Activated CD4-positive, alpha-beta T cell treated with anti-CD3 and anti-CD28 coated beads for 1 hour (primary cell): ENCODE data around the gene CCDC50.

Experiments used
- DNase-seq: peaks from one replicate; pipeline ENCODE4 v3.0.0-alpha.2; 2020

CCDC50 gene

GRCh38 chr3:191321019-191321767 is 8.0 kb upstream of the CCDC50 start:
- DNase-seq, result no peak

- DNase-seq, result no peak
Observed at GRCh38 chr3:191324936-191325335, 4.3 kb upstream of the CCDC50 start.

GRCh38 chr3:191327526-191327925 is 1.7 kb upstream of the CCDC50 start:
- no peak for DNase-seq

GRCh38 chr3:191328383-191328961 is 722 bp upstream of the CCDC50 start:
- DNase-seq, result no peak

GRCh38 chr3:191329654-191330529 is 698 bp downstream of the CCDC50 start, which contains the start of gene UTS2B:
Gene UTS2B (minus strand): TSS chr3:191330526. CDS start chr3:191282189, 48,337 bp downstream.
- DNase-seq, result no peak

GRCh38 chr3:191330530-191331048 is 1.4 kb downstream of the CCDC50 start:
- DNase-seq, result no peak

GRCh38 chr3:191331388-191331787 is 2.2 kb downstream of the CCDC50 start:
- no peak for DNase-seq

- DNase-seq, result no peak
Observed at GRCh38 chr3:191333298-191333880, 4.2 kb downstream of the CCDC50 start.

- no peak for DNase-seq
Observed at GRCh38 chr3:191334346-191334893, 5.2 kb downstream of the CCDC50 start.

GRCh38 chr3:191336833-191337232 is 7.6 kb downstream of the CCDC50 start:
- DNase-seq, result no peak

- no peak for DNase-seq
Observed at GRCh38 chr3:191338177-191338488, 8.9 kb downstream of the CCDC50 start.

- no peak for DNase-seq
Observed at GRCh38 chr3:191339316-191339917, 10.2 kb downstream of the CCDC50 start.

GRCh38 chr3:191340351-191340750 is 11.2 kb downstream of the CCDC50 start:
- no peak for DNase-seq

GRCh38 chr3:191340966-191341365 is 11.8 kb downstream of the CCDC50 start:
- DNase-seq, result no peak

GRCh38 chr3:191342006-191342405 is 12.8 kb downstream of the CCDC50 start:
- no peak for DNase-seq

GRCh38 chr3:191342411-191342810 is 13.2 kb downstream of the CCDC50 start:
- DNase-seq, result no peak

GRCh38 chr3:191343115-191343514 is 13.9 kb downstream of the CCDC50 start:
- no peak for DNase-seq

- no peak for DNase-seq
Observed at GRCh38 chr3:191343913-191344312, 14.7 kb downstream of the CCDC50 start.

GRCh38 chr3:191345334-191345733 is 16.1 kb downstream of the CCDC50 start:
- no peak for DNase-seq

- no peak for DNase-seq
Observed at GRCh38 chr3:191347228-191347627, 18.0 kb downstream of the CCDC50 start.

GRCh38 chr3:191348098-191348497 is 18.9 kb downstream of the CCDC50 start:
- no peak for DNase-seq

- DNase-seq, result no peak
Observed at GRCh38 chr3:191350396-191351090, 21.3 kb downstream of the CCDC50 start.
